K562 (cell line): ENCODE results near the gene GNA15. TPM values are rescaled to one million over a fixed set of nuclear protein-coding genes. Genes with fewer than 3 reads are reported as not detected.

Experiments
- ATAC-seq: fragments of 200-7000 bp; cut with Tn5 transposase; 3 replicates; pipeline ENCODE4 v1.9.1; 2020; ENCODE audit warnings: moderate library complexity
- BruUV-seq: library from RNA; stranded (reverse); fragments of 400-500 nt; replicated peaks from 2 replicates; lab custom pipeline; 2021; lab: Mats Ljungman, UMichigan
- CTCF ChIA-PET: fragments of 300-600 bp; formaldehyde crosslinking; extraction: SDS; loops from one replicate; lab custom pipeline; 2021; ENCODE audit warnings: low intra/inter-chr PET ratio; lab: Yijun Ruan, JAX
- POLR2A ChIA-PET: fragments of 300-600, 350-650 bp; sonication (Branson Sonifier 250); formaldehyde crosslinking; extraction: SDS; loops from one replicate; lab custom pipeline; 2021; ENCODE audit warnings: antibody characterized with exemption, inconsistent platforms; lab: Yijun Ruan, JAX
- DNase-seq, 4 experiments: peaks; one replicate each; pipeline versions ENCODE4 v3.0.0 to v3.0.0-alpha.2; 2011 to 2018; ENCODE audit warnings: low spot score in 3 of 4, mixed read lengths in 3 of 4; ENCODE audit errors: extremely low read depth in 1 of 4
- FAIRE-seq: peaks from 2 replicates; lab custom pipeline; 2011; peaks lifted over from hg19 to GRCh38; lab: Jason Lieb, UNC
- H2AFZ ChIP-seq: 2 replicates; pipeline ENCODE4 v1.6.0; 2011; ENCODE audit warnings: low read depth, low read length, control low read depth, inconsistent platforms
- H3K27ac ChIP-seq: fragments of 200-600 bp; 3 replicates; pipeline ENCODE4 v1.8.0; 2011; ENCODE audit warnings: low read depth, mild to moderate bottlenecking, control low read depth, inconsistent platforms, low read length, moderate library complexity, mixed read lengths; ENCODE audit errors: extremely low read depth
- H3K27me3 ChIP-seq, 2 experiments: fragments of 300-600 bp in 1 of 2; 2 replicates in 1 of 2; 3 replicates in 1 of 2; pipeline versions ENCODE4 v1.6.0 to v1.8.0; 2011; ENCODE audit warnings: inconsistent platforms in 2 of 2, low read length in 2 of 2, mild to moderate bottlenecking in 1 of 2, mixed read lengths in 1 of 2, moderate library complexity in 1 of 2; ENCODE audit not compliant: control insufficient read depth in 2 of 2, insufficient read depth in 2 of 2
- H3K36me3 ChIP-seq: fragments of 300-600 bp; 3 replicates; pipeline ENCODE4 v1.8.0; 2011; ENCODE audit warnings: mild to moderate bottlenecking, low read length, inconsistent platforms; ENCODE audit not compliant: control insufficient read depth, insufficient read depth
- H3K4me1 ChIP-seq, 2 experiments: fragments of 200-600 bp in 1 of 2; replicated peaks in 1 of 2; 2 replicates in 1 of 2; 3 replicates in 1 of 2; pipeline versions ENCODE4 v1.5.1 to v1.8.0; 2011; ENCODE audit warnings: inconsistent platforms in 2 of 2, low read length in 2 of 2, mild to moderate bottlenecking in 1 of 2, mixed read lengths in 1 of 2, moderate library complexity in 1 of 2; ENCODE audit not compliant: control insufficient read depth in 2 of 2, insufficient read depth in 2 of 2
- H3K4me2 ChIP-seq: 2 replicates; pipeline ENCODE4 v1.6.1; 2011; ENCODE audit warnings: low read length, control low read depth, inconsistent platforms, mixed read lengths; ENCODE audit not compliant: insufficient read depth
- H3K4me3 ChIP-seq: fragments of 200-600 bp; sonication (generic), shearing (Covaris generic); 2 replicates; pipeline ENCODE4 v1.5.1; 2016; ENCODE audit warnings: control low read depth, inconsistent platforms
- H3K79me2 ChIP-seq: fragments of 200-600 bp; 3 replicates; pipeline ENCODE4 v1.8.0; 2011; ENCODE audit warnings: low read length, inconsistent platforms; ENCODE audit not compliant: control insufficient read depth, insufficient read depth
- H3K9ac ChIP-seq, 2 experiments: 2 replicates each; pipeline versions ENCODE4 v1.6.0 to v1.6.1; 2011; ENCODE audit warnings: low read depth in 2 of 2, low read length in 2 of 2, control low read depth in 1 of 2, inconsistent platforms in 1 of 2, mild to moderate bottlenecking in 1 of 2, mixed read lengths in 1 of 2; ENCODE audit not compliant: insufficient read depth in 1 of 2
- H3K9me1 ChIP-seq: one replicate; pipeline ENCODE4 v1.6.0; 2011; ENCODE audit warnings: inconsistent platforms, mild to moderate bottlenecking, low read length, moderate library complexity; ENCODE audit not compliant: control insufficient read depth, insufficient read depth
- H3K9me3 ChIP-seq: replicated peaks from 2 replicates; pipeline ENCODE4 v1.5.1; 2011; ENCODE audit warnings: low read depth, low read length, inconsistent platforms; ENCODE audit not compliant: control insufficient read depth, insufficient read depth
- H4K20me1 ChIP-seq: replicated peaks from 2 replicates; pipeline ENCODE4 v1.6.1; 2011; ENCODE audit warnings: low read length, inconsistent platforms, mixed read lengths; ENCODE audit not compliant: control insufficient read depth, insufficient read depth
- ARID4B ChIP-seq: sonication (generic); formaldehyde crosslinking; IDR thresholded peaks from 2 replicates; pipeline ENCODE4 v1.8.0; 2022; ENCODE audit warnings: mild to moderate bottlenecking, missing genetic modification reagents
- BHLHE40 ChIP-seq: IDR thresholded peaks from 2 replicates; pipeline ENCODE4 v1.6.1; 2011; ENCODE audit warnings: low read length, improper control_type of control experiment
- DPF2 ChIP-seq: fragments of 450-650 bp; IDR thresholded peaks from 2 replicates; pipeline ENCODE4 v1.6.1; 2016
- MXI1 ChIP-seq: IDR thresholded peaks from 2 replicates; pipeline ENCODE4 v1.6.1; 2011; ENCODE audit warnings: low read depth, mild to moderate bottlenecking, improper control_type of control experiment, low read length
- NR2C2 ChIP-seq, 2 experiments: fragments of 200-800 bp in 1 of 2; sonication (Bioruptor generic) in 1 of 2; sonication (generic) in 1 of 2; formaldehyde crosslinking in 1 of 2; IDR thresholded peaks; 2 replicates each; pipeline versions ENCODE4 v1.6.1 to v1.8.0; 2016 to 2022; ENCODE audit warnings: mild to moderate bottlenecking in 1 of 2, missing compliant biosample characterization in 1 of 2, missing genetic modification characterization in 1 of 2, missing genetic modification reagents in 1 of 2
- POU5F1 ChIP-seq: fragments of 150-350 bp; IDR thresholded peaks from 2 replicates; pipeline ENCODE4 v1.6.1; 2014; ENCODE audit warnings: borderline replicate concordance, low read length, low read depth, mild to moderate bottlenecking; ENCODE audit not compliant: partially characterized antibody
- XRCC3 ChIP-seq: fragments of 450-650 bp; IDR thresholded peaks from 2 replicates; pipeline ENCODE4 v1.6.1; 2017; ENCODE audit warnings: mild to moderate bottlenecking, moderate library complexity
- WGBS: fragments of 100-300 bp; shearing (Covaris generic); methylation state at CpG from one replicate; pipeline ENCODE4 v1.1.6; 2016; ENCODE audit warnings: low coverage, mixed read lengths; ENCODE audit not compliant: insufficient coverage; ENCODE audit errors: missing lambda C conversion rate; 5-methylcytosine and 5-hydroxymethylcytosine counted together
- in situ Hi-C: fragments of 300-500 bp; cut with MboI; formaldehyde crosslinking; loops from 4 replicates; pipeline ENCODE4 v1.15.0; 2018; ENCODE audit warnings: inconsistent platforms, mixed read lengths
- intact Hi-C: fragments of 100-400 bp; cut with micrococcal nuclease; formaldehyde crosslinking; loops from 2 replicates; pipeline ENCODE4 v1.14.2; 2022
- polyA plus RNA-seq, 8 experiments: library from polyadenylated mRNA; depleted of rRNA in 4 of 8; stranded (reverse) in 5 of 8; unstranded in 3 of 8; fragments of >200 nt; fragmentation: Nextera tagmentation in 2 of 8; fragmentation: Illumina TruSeq in 1 of 8; extraction: Ambion mirVana in 2 of 8; extraction: Trizol in 1 of 8; gene quantifications; 2 replicates each; pipeline versions ENCODE4 v1.2.1 to v1.2.3, GENCODE V29; 2011 to 2014; ENCODE audit warnings: inconsistent platforms in 1 of 8, missing spikeins in 1 of 8
- total RNA-seq, 7 experiments: library from RNA; depleted of rRNA in 6 of 7; stranded (reverse); fragments of >200 nt in 6 of 7; fragmentation: Illumina TruSeq in 2 of 7; extraction: Trizol in 2 of 7; gene quantifications; 2 replicates each; pipeline versions ENCODE4 v1.2.1 to v1.2.3, GENCODE V29; 2011 to 2021; ENCODE audit warnings: low replicate concordance in 1 of 7

GNA15 gene
- total and polyA plus RNA-seq, 9 of the 15 experiments (the other 6 are each of a cell fraction or from before 2014, with no cell fraction given): 0.03 to 0.24 (median 0.11) TPM; not detected in 1

GRCh38 chr19:3105641-3106508, 30.0 kb upstream of the GNA15 start:
- no TSS peak for BruUV-seq
- DNase-seq (no peak), FAIRE-seq (no peak), ATAC-seq (no peak)
- H3K27ac ChIP-seq: no peak overlapping the region
- no peak overlapping the region for H3K4me3 ChIP-seq
- POLR2A ChIA-PET: interaction anchor here (1.2 kb wide), 1 partner anchor 10 kb away, joined by 3 read pairs; no protein-coding TSS in a partner anchor
- H4K20me1 ChIP-seq: peaks cover 19% of the 10 kb centered on the region; the same call in 1 of the 2 replicates
- in situ Hi-C loops (no loop called here), intact Hi-C loops (loop anchor here (10.0 kb wide), 1 partner anchor 151 kb away; no protein-coding TSS in a partner anchor)
- no peak for TF ChIP-seq MXI1
- TF ChIP-seq DPF2: no peak
- no peak for TF ChIP-seq NR2C2 (CRISPR knock-in tag; IDR thresholded peaks at IDR 0.05)
- TF ChIP-seq NR2C2 (tag; IDR thresholded peaks at IDR 0.05): no peak
- TF ChIP-seq XRCC3: no peak
- no peak for TF ChIP-seq BHLHE40
- no peak for TF ChIP-seq POU5F1
- TF ChIP-seq ARID4B (CRISPR knock-in tag): no peak
- H3K4me1 ChIP-seq: peaks cover 2 to 75% of the 10 kb centered on the region in 2 experiments; a peak in 3 of 5 replicates
- no peaks in the 10 kb centered on the region for H3K27me3 ChIP-seq
- no peak overlapping the region for H2AFZ ChIP-seq
- H3K36me3 ChIP-seq: peaks cover 5% of the 10 kb centered on the region; the same call in 1 of the 3 replicates
- peaks cover 78% of the 10 kb centered on the region for H3K79me2 ChIP-seq
- WGBS: 88% methylated on average over 28 of the region's 33 CpGs
- H3K4me2 ChIP-seq: no peak overlapping the region
- peaks cover 5% of the 10 kb centered on the region for H3K9me1 ChIP-seq
- H3K9ac ChIP-seq: peak overlapping the region in 1 of 2 experiments; percentile 61; a peak in 1 of 4 replicates
- CTCF ChIA-PET: no interaction called here
- no peaks in the 10 kb centered on the region for H3K9me3 ChIP-seq
